ENCODE measurements around the gene EIF4G3.

DNA sequence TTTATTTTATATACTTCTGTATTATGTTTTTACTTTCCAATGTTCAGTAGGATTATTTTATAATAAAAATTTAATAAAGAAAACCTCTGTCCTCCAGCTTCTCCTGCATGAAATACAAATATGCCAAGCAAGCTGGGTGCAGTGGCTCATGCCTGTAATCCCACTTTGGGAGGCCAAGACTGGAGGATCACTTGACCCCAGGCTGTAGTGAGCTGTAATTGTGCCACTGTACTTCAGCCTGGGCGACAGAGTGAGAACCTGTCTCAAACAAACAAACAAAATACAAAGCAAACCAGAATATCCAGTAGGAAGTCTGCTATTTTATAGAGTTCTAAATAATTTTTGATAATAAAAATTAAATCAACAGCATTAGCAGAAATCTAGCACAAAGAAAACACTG is 168.8 kb downstream of the EIF4G3 start:
- TF ChIP-seq, protein P1, sequence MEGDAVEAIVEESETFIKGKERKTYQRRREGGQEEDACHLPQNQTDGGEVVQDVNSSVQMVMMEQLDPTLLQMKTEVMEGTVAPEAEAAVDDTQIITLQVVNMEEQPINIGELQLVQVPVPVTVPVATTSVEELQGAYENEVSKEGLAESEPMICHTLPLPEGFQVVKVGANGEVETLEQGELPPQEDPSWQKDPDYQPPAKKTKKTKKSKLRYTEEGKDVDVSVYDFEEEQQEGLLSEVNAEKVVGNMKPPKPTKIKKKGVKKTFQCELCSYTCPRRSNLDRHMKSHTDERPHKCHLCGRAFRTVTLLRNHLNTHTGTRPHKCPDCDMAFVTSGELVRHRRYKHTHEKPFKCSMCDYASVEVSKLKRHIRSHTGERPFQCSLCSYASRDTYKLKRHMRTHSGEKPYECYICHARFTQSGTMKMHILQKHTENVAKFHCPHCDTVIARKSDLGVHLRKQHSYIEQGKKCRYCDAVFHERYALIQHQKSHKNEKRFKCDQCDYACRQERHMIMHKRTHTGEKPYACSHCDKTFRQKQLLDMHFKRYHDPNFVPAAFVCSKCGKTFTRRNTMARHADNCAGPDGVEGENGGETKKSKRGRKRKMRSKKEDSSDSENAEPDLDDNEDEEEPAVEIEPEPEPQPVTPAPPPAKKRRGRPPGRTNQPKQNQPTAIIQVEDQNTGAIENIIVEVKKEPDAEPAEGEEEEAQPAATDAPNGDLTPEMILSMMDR (conservative IDR thresholded peaks at IDR 0.05 in 1 of 2, IDR thresholded peaks at IDR 0.05 in 1 of 2; ENCODE audit: extremely low read depth in 1 of 2, insufficient read depth in 1 of 2, low read depth in 1 of 2, low read length in 2 of 2) = no peak
- TF ChIP-seq EZH2 (IDR thresholded peaks at IDR 0.05; ENCODE audit: borderline replicate concordance, low read length) = no peak
